HepG2 (cell line): Measurements from ENCODE around the gene SLC41A1. TPM values are rescaled to one million over a fixed set of nuclear protein-coding genes. Genes with fewer than 3 reads are reported as not detected.

Source experiments
- ATAC-seq: fragments of 200-7000 bp; cut with Tn5 transposase; 3 replicates; pipeline ENCODE4 v1.9.1; 2020; ENCODE audit warnings: mild to moderate bottlenecking, moderate library complexity
- BruUV-seq: library from RNA; stranded (reverse); fragments of 400-500 nt; replicated peaks from 2 replicates; lab custom pipeline; 2021; lab: Mats Ljungman, UMichigan
- CTCF ChIA-PET: fragments of 300-600 bp; formaldehyde crosslinking; extraction: SDS; loops from one replicate; lab custom pipeline; 2021; ENCODE audit warnings: low total read pairs, inconsistent platforms, low intra/inter-chr PET ratio; lab: Yijun Ruan, JAX
- POLR2A ChIA-PET: fragments of 350-600 bp; sonication (Branson Sonifier 250); formaldehyde crosslinking; loops from one replicate; lab custom pipeline; 2020; ENCODE audit warnings: antibody characterized with exemption, inconsistent platforms; lab: Yijun Ruan, JAX
- DNase-seq: peaks from one replicate; pipeline ENCODE4 v3.0.0-alpha.2; 2015; ENCODE audit warnings: low spot score
- FAIRE-seq: peaks from 3 replicates; lab custom pipeline; 2011; peaks lifted over from hg19 to GRCh38; lab: Jason Lieb, UNC
- H2AFZ ChIP-seq: one replicate; pipeline ENCODE4 v1.6.1; 2011; ENCODE audit warnings: low read length, inconsistent platforms
- H3K27ac ChIP-seq: fragments of 300-600 bp; 3 replicates; pipeline ENCODE4 v1.8.0; 2011; ENCODE audit warnings: mixed run types, mild to moderate bottlenecking, mixed read lengths, low read length, inconsistent platforms; ENCODE audit not compliant: insufficient read depth; ENCODE audit errors: extremely low read length
- H3K27me3 ChIP-seq, 2 experiments: fragments of 200-600 bp in 1 of 2; 2 replicates in 1 of 2; 3 replicates in 1 of 2; pipeline versions ENCODE4 v1.6.0 to v1.8.0; 2011; ENCODE audit warnings: low read length in 2 of 2, mild to moderate bottlenecking in 2 of 2, moderate library complexity in 2 of 2, inconsistent platforms in 1 of 2; ENCODE audit not compliant: insufficient read depth in 2 of 2, control insufficient read depth in 1 of 2
- H3K36me3 ChIP-seq, 2 experiments: fragments of 200-600 bp in 1 of 2; replicated peaks in 1 of 2; 2 replicates in 1 of 2; 3 replicates in 1 of 2; pipeline versions ENCODE4 v1.5.1 to v1.8.0; 2011; ENCODE audit warnings: low read length in 2 of 2, inconsistent platforms in 1 of 2; ENCODE audit not compliant: insufficient read depth in 2 of 2, control insufficient read depth in 1 of 2
- H3K4me1 ChIP-seq: 2 replicates; pipeline ENCODE4 v1.5.1; 2012; ENCODE audit warnings: low read length, inconsistent platforms; ENCODE audit not compliant: insufficient read depth
- H3K4me2 ChIP-seq: 2 replicates; pipeline ENCODE4 v1.6.0; 2011; ENCODE audit warnings: low read depth, low read length, inconsistent platforms
- H3K4me3 ChIP-seq, 3 experiments: fragments of 200-600 bp in 1 of 3; sonication (generic), shearing (Covaris generic) in 1 of 3; replicated peaks in 1 of 3; 2 replicates each; pipeline ENCODE4 v1.5.1; 2011 to 2016; ENCODE audit warnings: low read length in 3 of 3, inconsistent platforms in 2 of 3, low read depth in 2 of 3, mild to moderate bottlenecking in 2 of 3, control low read depth in 1 of 3, mixed read lengths in 1 of 3; ENCODE audit not compliant: insufficient read depth in 1 of 3
- H3K79me2 ChIP-seq: one replicate; pipeline ENCODE4 v1.6.1; 2011; ENCODE audit warnings: low read length, inconsistent platforms; ENCODE audit not compliant: insufficient read depth
- H3K9ac ChIP-seq: 2 replicates; pipeline ENCODE4 v1.6.0; 2011; ENCODE audit warnings: mild to moderate bottlenecking, low read depth, low read length, inconsistent platforms; ENCODE audit not compliant: insufficient read depth
- H3K9me3 ChIP-seq: 2 replicates; pipeline ENCODE4 v1.5.1; 2012; ENCODE audit warnings: mild to moderate bottlenecking, low read length
- H4K20me1 ChIP-seq: 2 replicates; pipeline ENCODE4 v1.6.0; 2011; ENCODE audit warnings: inconsistent platforms, mild to moderate bottlenecking, low read length, moderate library complexity; ENCODE audit not compliant: insufficient read depth
- FIP1L1 ChIP-seq: fragments of 200-400 bp; formaldehyde crosslinking; IDR thresholded peaks from 2 replicates; pipeline ENCODE4 v1.6.1; 2018; ENCODE audit warnings: low read depth, mild to moderate bottlenecking, low read length, moderate library complexity, borderline replicate concordance; ENCODE audit not compliant: insufficient read depth
- FOXK2 ChIP-seq: fragments of 450-650 bp; IDR thresholded peaks from 2 replicates; pipeline ENCODE4 v1.6.1; 2016
- FUBP1 ChIP-seq: sonication (generic); formaldehyde crosslinking; IDR thresholded peaks from 2 replicates; pipeline ENCODE4 v1.5.1; 2020; ENCODE audit warnings: missing genetic modification reagents, mild to moderate bottlenecking, borderline replicate concordance
- HOXA5 ChIP-seq: sonication (generic); formaldehyde crosslinking; IDR thresholded peaks from 2 replicates; pipeline ENCODE4 v1.4.0; 2020; ENCODE audit warnings: missing genetic modification reagents
- HOXA9 ChIP-seq: sonication (generic); formaldehyde crosslinking; IDR thresholded peaks from 2 replicates; pipeline ENCODE4 v1.8.1; 2022; ENCODE audit warnings: missing genetic modification reagents, mild to moderate bottlenecking, moderate library complexity, borderline replicate concordance
- NKX3-1 ChIP-seq: sonication (generic); formaldehyde crosslinking; IDR thresholded peaks from 2 replicates; pipeline ENCODE4 v1.5.0; 2020; ENCODE audit warnings: missing genetic modification reagents
- ZFP62 ChIP-seq: sonication (generic); formaldehyde crosslinking; IDR thresholded peaks from 2 replicates; pipeline ENCODE4 v1.4.0; 2020; ENCODE audit warnings: missing genetic modification reagents
- ZNF138 ChIP-seq: sonication (generic); formaldehyde crosslinking; IDR thresholded peaks from 2 replicates; pipeline ENCODE4 v1.5.0; 2020; ENCODE audit warnings: mild to moderate bottlenecking, low read depth, missing genetic modification reagents
- ZNF282 ChIP-seq: fragments of 450-650 bp; IDR thresholded peaks from 2 replicates; pipeline ENCODE4 v1.6.1; 2018; ENCODE audit not compliant: partially characterized antibody
- ZNF770 ChIP-seq: sonication (generic); formaldehyde crosslinking; IDR thresholded peaks from 2 replicates; pipeline ENCODE4 v1.5.0; 2020; ENCODE audit warnings: mild to moderate bottlenecking, missing genetic modification reagents
- ZSCAN12 ChIP-seq: sonication (generic); formaldehyde crosslinking; IDR thresholded peaks from 2 replicates; pipeline ENCODE4 v1.9.0; 2021; ENCODE audit warnings: mild to moderate bottlenecking, missing genetic modification reagents
- WGBS: methylation state at CpG from one replicate; pipeline ENCODE4 v1.1.6; 2017; ENCODE audit warnings: low lambda C conversion rate; 5-methylcytosine and 5-hydroxymethylcytosine counted together
- in situ Hi-C: cut with HindIII; loops from 2 replicates; pipeline ENCODE4 v1.10.0; 2017; ENCODE audit warnings: low pct_unique_long_range_greater_than_20kb; ENCODE audit not compliant: extremely low pct_ligation_motif_present
- intact Hi-C: fragments of 100-400 bp; cut with micrococcal nuclease; formaldehyde crosslinking; loops from one replicate; pipeline ENCODE4 v1.10.0; 2022; ENCODE audit not compliant: unreplicated experiment
- polyA plus RNA-seq, 8 experiments: library from polyadenylated mRNA; depleted of rRNA in 3 of 8; stranded (reverse) in 7 of 8; unstranded in 1 of 8; fragments of >200 nt; fragmentation: Illumina TruSeq in 4 of 8; extraction: Trizol in 4 of 8; gene quantifications; 2 replicates each; pipeline versions ENCODE4 v1.2.1 to v1.2.3, GENCODE V29; 2011 to 2016; ENCODE audit warnings: low read depth in 4 of 8, missing spikeins in 1 of 8, mixed read lengths in 1 of 8; ENCODE audit not compliant: insufficient read depth in 1 of 8
- total RNA-seq, 5 experiments: library from RNA; depleted of rRNA; stranded (reverse); fragments of >200 nt; fragmentation: Illumina TruSeq; extraction: Trizol; gene quantifications; 2 replicates each; pipeline ENCODE4 v1.2.3, GENCODE V29; 2016; ENCODE audit warnings: low read depth in 1 of 5
- TF ChIP-seq, protein P1 (sequence below): sonication (generic); formaldehyde crosslinking; IDR thresholded peaks from 2 replicates; pipeline ENCODE4 v1.4.0; 2020; ENCODE audit warnings: missing genetic modification reagents

SLC41A1 gene
- total and polyA plus RNA-seq, 2 of the 13 experiments (the other 11 are each of a cell fraction or from before 2014, with no cell fraction given), result 2.2 to 4.6 TPM

- POLR2A ChIA-PET, result no interaction called here
- Histone ChIP-seq H3K27ac (no peak overlapping the region), H3K9me3 (no peaks in the 10 kb centered on the region), H3K9ac (no peak overlapping the region), H2AFZ (no peak overlapping the region), H3K36me3 (no peaks in the 10 kb centered on the region), H3K4me1 (no peaks in the 10 kb centered on the region), H3K27me3 (peaks cover 0 to 5% of the 10 kb centered on the region in 2 experiments; a peak in 1 of 5 replicates), H3K79me2 (no peaks in the 10 kb centered on the region), H3K4me2 (no peak overlapping the region), H3K4me3 (no peak overlapping the region)
- WGBS, result 10% methylated on average over 3 of the region's 4 CpGs
- CTCF ChIA-PET, result no interaction called here
- no peak for ATAC-seq
- FAIRE-seq, result no peak
- DNase-seq, result no peak
- intact Hi-C loops, result no loop called here
- BruUV-seq, result no TSS peak
- TF ChIP-seq HOXA9 (no peak), FIP1L1 (no peak), FOXK2 (no peak), ZSCAN12 (CRISPR knock-in tag) (no peak)
- TF ChIP-seq, protein P1, sequence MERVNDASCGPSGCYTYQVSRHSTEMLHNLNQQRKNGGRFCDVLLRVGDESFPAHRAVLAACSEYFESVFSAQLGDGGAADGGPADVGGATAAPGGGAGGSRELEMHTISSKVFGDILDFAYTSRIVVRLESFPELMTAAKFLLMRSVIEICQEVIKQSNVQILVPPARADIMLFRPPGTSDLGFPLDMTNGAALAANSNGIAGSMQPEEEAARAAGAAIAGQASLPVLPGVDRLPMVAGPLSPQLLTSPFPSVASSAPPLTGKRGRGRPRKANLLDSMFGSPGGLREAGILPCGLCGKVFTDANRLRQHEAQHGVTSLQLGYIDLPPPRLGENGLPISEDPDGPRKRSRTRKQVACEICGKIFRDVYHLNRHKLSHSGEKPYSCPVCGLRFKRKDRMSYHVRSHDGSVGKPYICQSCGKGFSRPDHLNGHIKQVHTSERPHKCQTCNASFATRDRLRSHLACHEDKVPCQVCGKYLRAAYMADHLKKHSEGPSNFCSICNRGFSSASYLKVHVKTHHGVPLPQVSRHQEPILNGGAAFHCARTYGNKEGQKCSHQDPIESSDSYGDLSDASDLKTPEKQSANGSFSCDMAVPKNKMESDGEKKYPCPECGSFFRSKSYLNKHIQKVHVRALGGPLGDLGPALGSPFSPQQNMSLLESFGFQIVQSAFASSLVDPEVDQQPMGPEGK, result no peak
- TF ChIP-seq, all 625 proteins: peak for 0
- H4K20me1 ChIP-seq, result no peaks in the 10 kb centered on the region
- in situ Hi-C loops, result no loop called here
These were observed 30.2 kb downstream of the SLC41A1 start for GRCh38 chr1:205782627-205783432.

GRCh38 chr1:205780335-205780734 lies 32.7 kb downstream of the SLC41A1 start:
- Histone ChIP-seq H3K9me3 (no peaks in the 10 kb centered on the region), H3K36me3 (no peaks in the 10 kb centered on the region), H4K20me1 (no peaks in the 10 kb centered on the region), H3K27ac (no peak overlapping the region), H3K27me3 (peaks cover 0 to 13% of the 10 kb centered on the region in 2 experiments; a peak in 2 of 5 replicates), H3K4me1 (peaks cover 6% of the 10 kb centered on the region), H3K79me2 (no peaks in the 10 kb centered on the region), H3K4me2 (no peak overlapping the region), H3K4me3 (no peak overlapping the region), H3K9ac (no peak overlapping the region), H2AFZ (no peak overlapping the region)
- in situ Hi-C loops (no loop called here), intact Hi-C loops (no loop called here)
- CTCF ChIA-PET, result no interaction called here
- ATAC-seq (no peak), FAIRE-seq (no peak), DNase-seq (no peak)
- WGBS, result 68% methylated on average over 5 of the region's 5 CpGs
- BruUV-seq, result no TSS peak
- POLR2A ChIA-PET, result no interaction called here
- TF ChIP-seq ZNF770 (CRISPR knock-in tag) (no peak), ZNF138 (CRISPR knock-in tag) (no peak), NKX3-1 (CRISPR knock-in tag) (no peak), FUBP1 (no peak), ZFP62 (CRISPR knock-in tag) (no peak), ZNF282 (no peak), HOXA5 (CRISPR knock-in tag) (no peak)
